SU-DHL-6 (cell line): Measurements from ENCODE around the gene DDX43.
"Not testable (repeated sequence)": the region's sequence is repeated elsewhere in the genome, so short reads cannot be mapped to it uniquely, and the experiment has no call there.

Experiments
- H2AFZ ChIP-seq: fragments of 200-600 bp; sonication (generic); 2 replicates; pipeline ENCODE4 v1.6.1; 2014; ENCODE audit warnings: low read depth, mild to moderate bottlenecking, moderate library complexity, mixed read lengths, antibody characterized with exemption, low read length; ENCODE audit not compliant: severe bottlenecking
- H3F3A ChIP-seq: fragments of 200-600 bp; shearing (Covaris generic); 2 replicates; pipeline ENCODE4 v1.6.0; 2016; ENCODE audit warnings: antibody characterized with exemption, mild to moderate bottlenecking; ENCODE audit not compliant: insufficient read depth
- H3K27ac ChIP-seq: fragments of 200-600 bp; sonication (generic); 2 replicates; pipeline ENCODE4 v1.5.1; 2016; ENCODE audit warnings: low read depth, mild to moderate bottlenecking, low read length, moderate library complexity, mixed read lengths
- H3K27me3 ChIP-seq: fragments of 200-600 bp; sonication (generic), shearing (Covaris generic); 2 replicates; pipeline ENCODE4 v1.6.0; 2014; ENCODE audit warnings: mild to moderate bottlenecking, low read length
- H3K36me3 ChIP-seq: fragments of 200-600 bp; sonication (generic); 2 replicates; pipeline ENCODE4 v1.6.1; 2014; ENCODE audit warnings: mild to moderate bottlenecking, low read length, mixed read lengths
- H3K4me2 ChIP-seq: fragments of 300-600, 200-600 bp; shearing (Covaris generic), sonication (generic); 2 replicates; pipeline ENCODE4 v1.6.0; 2014; ENCODE audit warnings: low read length, low read depth, mild to moderate bottlenecking; ENCODE audit not compliant: poor library complexity, severe bottlenecking
- H3K4me3 ChIP-seq: fragments of 200-600 bp; sonication (generic); 2 replicates; pipeline ENCODE4 v1.5.1; 2014; ENCODE audit warnings: antibody characterized with exemption, low read length, mild to moderate bottlenecking, mixed read lengths; ENCODE audit not compliant: insufficient read depth, poor library complexity, severe bottlenecking
- H3K79me2 ChIP-seq: fragments of 200-600 bp; sonication (generic); 2 replicates; pipeline ENCODE4 v1.6.1; 2014; ENCODE audit warnings: mild to moderate bottlenecking, low read length, moderate library complexity; ENCODE audit not compliant: insufficient read depth
- H3K9ac ChIP-seq: fragments of 200-600 bp; sonication (generic); 2 replicates; pipeline ENCODE4 v1.7.0; 2014; ENCODE audit warnings: mild to moderate bottlenecking, low read length
- H3K9me2 ChIP-seq: fragments of 200-600 bp; sonication (generic); replicated peaks from 2 replicates; pipeline ENCODE4 v1.6.1; 2014; ENCODE audit warnings: low read length; ENCODE audit not compliant: insufficient read depth
- H3K9me3 ChIP-seq: fragments of 200-600 bp; sonication (generic); 2 replicates; pipeline ENCODE4 v1.6.1; 2014; ENCODE audit warnings: low read length, mixed read lengths; ENCODE audit not compliant: insufficient read depth
- H4K20me1 ChIP-seq: fragments of 200-600 bp; sonication (generic); 2 replicates; pipeline ENCODE4 v1.6.1; 2014; ENCODE audit warnings: low read depth, mild to moderate bottlenecking, antibody characterized with exemption, low read length, moderate library complexity, mixed read lengths
- CTCF ChIP-seq: fragments of 200-600 bp; sonication (generic); IDR thresholded peaks from one replicate; pipeline ENCODE4 v1.5.1; 2017; ENCODE audit warnings: antibody characterized with exemption, mild to moderate bottlenecking, low read length, moderate library complexity; ENCODE audit not compliant: insufficient read depth, poor library complexity, severe bottlenecking
- EZH2phosphoT487 ChIP-seq: fragments of 200-600 bp; sonication (generic), shearing (Covaris generic); conservative IDR thresholded peaks from 2 replicates; pipeline ENCODE4 v1.6.1; 2018; ENCODE audit warnings: mild to moderate bottlenecking, antibody characterized with exemption, low read length, moderate library complexity, mixed read lengths

Gene DDX43

GRCh38 chr6:73391675-73392074 is 3.0 kb upstream of the DDX43 start:
- Histone ChIP-seq H3F3A (no peaks in the 10 kb centered on the region), H3K27ac (no peak overlapping the region), H3K9me2 (no peaks in the 10 kb centered on the region), H2AFZ (no peak overlapping the region), H4K20me1 (no peaks in the 10 kb centered on the region), H3K36me3 (no peaks in the 10 kb centered on the region), H3K9me3 (no peaks in the 10 kb centered on the region), H3K9ac (no peak overlapping the region), H3K4me3 (no peak overlapping the region), H3K27me3 (no peaks in the 10 kb centered on the region), H3K79me2 (no peaks in the 10 kb centered on the region), H3K4me2 (no peak overlapping the region)
- TF ChIP-seq CTCF: no peak
- TF ChIP-seq EZH2phosphoT487: no peak

- not testable (repeated sequence) for H3K9me3 ChIP-seq, H3F3A ChIP-seq, H3K9ac ChIP-seq, H3K27ac ChIP-seq, H2AFZ ChIP-seq, H4K20me1 ChIP-seq, H3K4me2 ChIP-seq, H3K27me3 ChIP-seq, H3K4me3 ChIP-seq, H3K9me2 ChIP-seq, H3K36me3 ChIP-seq, H3K79me2 ChIP-seq
These were observed 2.4 kb upstream of the DDX43 start for GRCh38 chr6:73392188-73392587.

GRCh38 chr6:73393278-73393677 is 1.4 kb upstream of the DDX43 start:
- Histone ChIP-seq H3K36me3 (no peaks in the 10 kb centered on the region), H3K9me3 (no peaks in the 10 kb centered on the region), H3K27me3 (no peaks in the 10 kb centered on the region), H3K27ac (no peak overlapping the region), H3K9ac (no peak overlapping the region), H3K4me2 (no peak overlapping the region), H3K79me2 (no peaks in the 10 kb centered on the region), H3K9me2 (no peaks in the 10 kb centered on the region), H3K4me3 (no peak overlapping the region), H4K20me1 (no peaks in the 10 kb centered on the region), H2AFZ (no peak overlapping the region), H3F3A (no peaks in the 10 kb centered on the region)
- no peak for TF ChIP-seq EZH2phosphoT487
- TF ChIP-seq CTCF: no peak

- no peak overlapping the region for H3K4me3 ChIP-seq
- no peaks in the 10 kb centered on the region for H3K27me3 ChIP-seq
- no peaks in the 10 kb centered on the region for H3K9me2 ChIP-seq
- no peaks in the 10 kb centered on the region for H3K9me3 ChIP-seq
- H3F3A ChIP-seq: no peaks in the 10 kb centered on the region
- TF ChIP-seq CTCF (no peak), EZH2phosphoT487 (no peak)
- H3K27ac ChIP-seq: no peak overlapping the region
- no peaks in the 10 kb centered on the region for H3K36me3 ChIP-seq
- no peak overlapping the region for H2AFZ ChIP-seq
- H3K9ac ChIP-seq: no peak overlapping the region
- no peak overlapping the region for H3K4me2 ChIP-seq
- no peaks in the 10 kb centered on the region for H4K20me1 ChIP-seq
- no peaks in the 10 kb centered on the region for H3K79me2 ChIP-seq
These were observed 1.2 kb downstream of the DDX43 start for GRCh38 chr6:73395875-73396274.
